ENCODE data around the gene ARSA. TPM values are rescaled to one million over a fixed set of nuclear protein-coding genes. Genes with fewer than 3 reads are reported as not detected.

The ARSA gene
- total RNA-seq, 4 donors from 2014 or later = 19.9 to 56.1 (median 32.4) TPM

GRCh38 chr22:50600967-50601668 is 26.8 kb downstream of the ARSA start:
- TF ChIP-seq CTCF (IDR thresholded peaks at IDR 0.05; ENCODE audit: low read depth) = no peak

GRCh38 chr22:50600538-50600937 is 27.4 kb downstream of the ARSA start, which contains the start of gene MAPK8IP2:
Gene MAPK8IP2 (plus strand): TSS chr22:50600793. CDS start chr22:50600819, 26 bp downstream.
- no peak for TF ChIP-seq CTCF (IDR thresholded peaks at IDR 0.05; ENCODE audit: low read depth)

- TF ChIP-seq CTCF (IDR thresholded peaks at IDR 0.05; ENCODE audit: low read depth) = no peak
Measured at GRCh38 chr22:50599816-50600455, 28.0 kb downstream of the ARSA start.

GRCh38 chr22:50597097-50597496 is 30.9 kb downstream of the ARSA start:
- TF ChIP-seq CTCF (IDR thresholded peaks at IDR 0.05; ENCODE audit: low read depth) = no peak

GRCh38 chr22:50595189-50595588 is 32.8 kb downstream of the ARSA start:
- no peak for TF ChIP-seq CTCF (IDR thresholded peaks at IDR 0.05; ENCODE audit: low read depth)

- TF ChIP-seq CTCF (IDR thresholded peaks at IDR 0.05; ENCODE audit: low read depth) = no peak
Measured at GRCh38 chr22:50587407-50587806, 40.5 kb downstream of the ARSA start.

- TF ChIP-seq CTCF (IDR thresholded peaks at IDR 0.05; ENCODE audit: low read depth) = no peak
Measured at GRCh38 chr22:50586416-50586815, 41.5 kb downstream of the ARSA start.

All from subcutaneous adipose tissue (tissue), 4 donors.